H1 (cell line): Measurements from ENCODE around the gene CCT5. TPM values are rescaled to one million over a fixed set of nuclear protein-coding genes. Genes with fewer than 3 reads are reported as not detected.

Experiments used
- KDM4A ChIP-seq: IDR thresholded peaks from one replicate; pipeline ENCODE4 v1.7.1; 2012; ENCODE audit warnings: low read depth, mild to moderate bottlenecking, moderate library complexity, low read length, inconsistent platforms; ENCODE audit not compliant: severe bottlenecking
- polyA plus RNA-seq, 7 experiments: library from polyadenylated mRNA; depleted of rRNA in 3 of 7; stranded (reverse) in 5 of 7; unstranded in 2 of 7; fragments of >200 nt in 5 of 7; fragments of 200-250 nt in 2 of 7; gene quantifications; 1 replicate in 5 of 7; 2 replicates in 1 of 7; 4 replicates in 1 of 7; pipeline versions ENCODE4 v1.2.1 to v1.2.3, GENCODE V29; 2011 to 2013; ENCODE audit warnings: missing spikeins in 2 of 7, mixed read lengths in 2 of 7
- total RNA-seq: library from RNA; stranded (reverse); fragmentation: NEBNext Ultra II Directional; extraction: Animal tissue kit (Norgen Biotek cat#: 25700); gene quantifications from 2 replicates; pipeline ENCODE4 v1.2.1, GENCODE V29; 2021

The CCT5 gene
- total and polyA plus RNA-seq, 2 of the 8 experiments (the other 6 are each of a cell fraction or from before 2014, with no cell fraction given), result 425 to 549 TPM

DNA sequence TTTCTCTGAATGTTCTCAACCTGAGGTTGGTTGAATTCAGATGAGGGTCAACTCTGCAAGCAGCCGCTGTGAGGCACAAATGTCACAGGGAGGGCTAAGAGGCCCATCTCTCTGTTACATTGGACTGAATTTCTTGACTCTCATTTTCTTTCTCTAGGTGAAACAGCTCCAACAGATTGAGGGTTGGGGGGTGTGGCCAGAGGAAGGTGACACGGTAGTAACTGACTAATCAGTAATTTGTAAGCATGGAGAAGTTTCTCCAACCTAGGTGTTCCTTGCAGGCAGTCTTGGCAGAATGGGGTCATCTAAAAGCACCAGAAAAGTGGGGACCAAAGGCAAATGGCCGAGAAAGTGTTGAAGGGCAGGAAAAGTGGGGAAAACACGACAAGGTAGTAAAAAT lies 16.8 kb downstream of the CCT5 start (continued):
- no peak for TF ChIP-seq KDM4A
- TF ChIP-seq, all 59 proteins: peak for 0
